OCI-LY7 (cell line): Measurements from ENCODE around the gene MED8. TPM values are rescaled to one million over a fixed set of nuclear protein-coding genes. Genes with fewer than 3 reads are reported as not detected.

ENCODE experiments used
- BruUV-seq: library from RNA; stranded (reverse); fragments of 400-500 nt; replicated peaks from 2 replicates; lab custom pipeline; 2021; lab: Mats Ljungman, UMichigan
- CTCF ChIA-PET: fragments of 300-600 bp; sonication (Branson Sonifier 250); formaldehyde crosslinking; loops from one replicate; lab custom pipeline; 2022; ENCODE audit warnings: antibody characterized with exemption; ENCODE audit not compliant: unreplicated experiment; lab: Charles Lee
- POLR2A ChIA-PET: fragments of 300-600 bp; sonication (Branson Sonifier 250); formaldehyde crosslinking; loops from one replicate; lab custom pipeline; 2022; ENCODE audit warnings: antibody characterized with exemption; lab: Charles Lee
- DNase-seq: peaks from one replicate; pipeline ENCODE4 v3.0.0-alpha.2; 2015; ENCODE audit warnings: low spot score
- H2AFZ ChIP-seq: fragments of 200-600 bp; sonication (generic), shearing (Covaris generic); 2 replicates; pipeline ENCODE4 v1.6.1; 2014; ENCODE audit warnings: mild to moderate bottlenecking, antibody characterized with exemption, low read length, moderate library complexity
- H3K27ac ChIP-seq: fragments of 200-600 bp; sonication (generic); 2 replicates; pipeline ENCODE4 v1.5.1; 2014; ENCODE audit warnings: mixed run types, low read depth, mild to moderate bottlenecking, moderate library complexity, low read length, inconsistent platforms; ENCODE audit not compliant: poor library complexity, severe bottlenecking
- H3K36me3 ChIP-seq: fragments of 200-600 bp; sonication (generic); 2 replicates; pipeline ENCODE4 v1.6.1; 2014; ENCODE audit warnings: mild to moderate bottlenecking, antibody characterized with exemption, low read length, moderate library complexity, mixed read lengths; ENCODE audit not compliant: insufficient read depth
- H3K4me1 ChIP-seq: fragments of 200-600 bp; sonication (generic); 2 replicates; pipeline ENCODE4 v1.5.1; 2014; ENCODE audit warnings: mild to moderate bottlenecking, low read length; ENCODE audit not compliant: insufficient read depth, poor library complexity, severe bottlenecking
- H3K4me2 ChIP-seq: fragments of 200-600 bp; sonication (generic); 2 replicates; pipeline ENCODE4 v1.6.1; 2014; ENCODE audit warnings: mild to moderate bottlenecking, low read length
- H3K4me3 ChIP-seq: fragments of 200-600 bp; sonication (generic); 2 replicates; pipeline ENCODE4 v1.5.1; 2014; ENCODE audit warnings: mild to moderate bottlenecking, low read depth, low read length; ENCODE audit not compliant: poor library complexity, severe bottlenecking
- H3K79me2 ChIP-seq: fragments of 200-600 bp; sonication (generic); 2 replicates; pipeline ENCODE4 v1.6.1; 2016; ENCODE audit warnings: low read depth, mild to moderate bottlenecking, low read length, moderate library complexity, mixed read lengths; ENCODE audit not compliant: insufficient read depth
- H3K9me2 ChIP-seq: fragments of 200-600 bp; sonication (generic); 2 replicates; pipeline ENCODE4 v1.6.1; 2016; ENCODE audit warnings: mild to moderate bottlenecking, low read length, mixed read lengths; ENCODE audit not compliant: insufficient read depth
- H3K9me3 ChIP-seq: fragments of 200-600 bp; sonication (generic); 2 replicates; pipeline ENCODE4 v1.6.1; 2014; ENCODE audit warnings: mild to moderate bottlenecking, mixed run types, low read length, mixed read lengths
- H4K20me1 ChIP-seq: fragments of 200-600 bp; sonication (generic); 2 replicates; pipeline ENCODE4 v1.6.1; 2014; ENCODE audit warnings: mild to moderate bottlenecking, antibody characterized with exemption, low read length, moderate library complexity, mixed read lengths; ENCODE audit not compliant: insufficient read depth
- EZH2phosphoT487 ChIP-seq: fragments of 200-600 bp; sonication (generic); IDR thresholded peaks from 2 replicates; pipeline ENCODE4 v1.6.1; 2018; ENCODE audit warnings: low read depth, borderline replicate concordance, mild to moderate bottlenecking, mixed run types, antibody characterized with exemption, low read length, moderate library complexity, mixed read lengths
- intact Hi-C: fragments of 100-400 bp; cut with micrococcal nuclease; formaldehyde crosslinking; loops from one replicate; pipeline ENCODE4 v1.10.0; 2022; ENCODE audit not compliant: unreplicated experiment
- total RNA-seq, 2 experiments: library from RNA; depleted of rRNA in 1 of 2; stranded (reverse); fragments of >200 nt in 1 of 2; shearing (Covaris generic) in 1 of 2; gene quantifications; 2 replicates each; pipeline ENCODE4 v1.2.3, GENCODE V29; 2014 to 2022
- TF ChIP-seq, protein P1 (sequence below): fragments of 200-600 bp; sonication (generic); conservative IDR thresholded peaks from 2 replicates; pipeline ENCODE4 v1.5.1; 2014; ENCODE audit warnings: mild to moderate bottlenecking, antibody characterized with exemption, low read length, moderate library complexity, mixed read lengths

MED8 gene
- total RNA-seq, 2 experiments from 2014 or later, result 37.6 to 37.8 TPM

DNA sequence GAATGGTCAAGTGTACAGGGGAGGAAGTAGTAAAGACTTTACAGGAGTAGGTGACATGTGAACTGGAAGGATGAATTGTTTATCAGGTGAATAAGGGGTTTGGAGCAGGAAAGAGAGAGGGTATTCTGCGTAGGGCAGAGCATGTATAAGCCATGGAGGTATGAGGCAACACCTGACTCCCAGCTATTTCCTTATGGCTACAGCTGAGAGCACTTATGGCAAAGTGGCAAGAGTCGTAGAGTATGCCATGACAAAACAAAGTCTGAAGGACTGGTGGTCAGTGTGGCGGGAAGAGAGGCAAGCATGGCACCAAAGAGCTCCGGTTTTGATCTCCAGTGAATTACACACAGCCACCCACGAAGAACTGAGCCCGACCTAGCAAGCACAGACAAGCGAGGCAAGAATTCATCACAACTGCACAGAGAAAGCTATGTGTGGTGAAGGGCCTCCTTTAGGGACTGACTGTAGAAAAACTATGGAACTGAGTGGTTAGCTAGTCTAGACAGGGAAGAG, 12.8 kb downstream of the MED8 start:
- no peaks in the 10 kb centered on the region for H3K9me2 ChIP-seq
- no peaks in the 10 kb centered on the region for H3K9me3 ChIP-seq
- no peak overlapping the region for H3K4me3 ChIP-seq
- BruUV-seq, result no TSS peak
- intact Hi-C loops, result no loop called here
- no peaks in the 10 kb centered on the region for H4K20me1 ChIP-seq
- no peak for TF ChIP-seq EZH2phosphoT487
- TF ChIP-seq, protein P1, sequence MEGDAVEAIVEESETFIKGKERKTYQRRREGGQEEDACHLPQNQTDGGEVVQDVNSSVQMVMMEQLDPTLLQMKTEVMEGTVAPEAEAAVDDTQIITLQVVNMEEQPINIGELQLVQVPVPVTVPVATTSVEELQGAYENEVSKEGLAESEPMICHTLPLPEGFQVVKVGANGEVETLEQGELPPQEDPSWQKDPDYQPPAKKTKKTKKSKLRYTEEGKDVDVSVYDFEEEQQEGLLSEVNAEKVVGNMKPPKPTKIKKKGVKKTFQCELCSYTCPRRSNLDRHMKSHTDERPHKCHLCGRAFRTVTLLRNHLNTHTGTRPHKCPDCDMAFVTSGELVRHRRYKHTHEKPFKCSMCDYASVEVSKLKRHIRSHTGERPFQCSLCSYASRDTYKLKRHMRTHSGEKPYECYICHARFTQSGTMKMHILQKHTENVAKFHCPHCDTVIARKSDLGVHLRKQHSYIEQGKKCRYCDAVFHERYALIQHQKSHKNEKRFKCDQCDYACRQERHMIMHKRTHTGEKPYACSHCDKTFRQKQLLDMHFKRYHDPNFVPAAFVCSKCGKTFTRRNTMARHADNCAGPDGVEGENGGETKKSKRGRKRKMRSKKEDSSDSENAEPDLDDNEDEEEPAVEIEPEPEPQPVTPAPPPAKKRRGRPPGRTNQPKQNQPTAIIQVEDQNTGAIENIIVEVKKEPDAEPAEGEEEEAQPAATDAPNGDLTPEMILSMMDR, result no peak
- H3K36me3 ChIP-seq, result peaks cover 6% of the 10 kb centered on the region; the same call in 1 of the 2 replicates
- ChIA-PET POLR2A (interaction anchor here (0.9 to 1.6 kb wide), 2 partner anchors 9 to 19 kb away, joined by 5 read pairs; partner anchors contain the start of gene ELOVL1), CTCF (interaction anchor here (0.5 to 0.6 kb wide), 2 partner anchors 14 to 275 kb away, joined by 3 to 6 read pairs; no protein-coding TSS in a partner anchor)
- H3K79me2 ChIP-seq, result no peaks in the 10 kb centered on the region
- DNase-seq, result no peak
- H2AFZ ChIP-seq, result no peak overlapping the region
- no peak overlapping the region for H3K4me2 ChIP-seq
- H3K27ac ChIP-seq, result no peak overlapping the region
- H3K4me1 ChIP-seq, result no peaks in the 10 kb centered on the region

DNA sequence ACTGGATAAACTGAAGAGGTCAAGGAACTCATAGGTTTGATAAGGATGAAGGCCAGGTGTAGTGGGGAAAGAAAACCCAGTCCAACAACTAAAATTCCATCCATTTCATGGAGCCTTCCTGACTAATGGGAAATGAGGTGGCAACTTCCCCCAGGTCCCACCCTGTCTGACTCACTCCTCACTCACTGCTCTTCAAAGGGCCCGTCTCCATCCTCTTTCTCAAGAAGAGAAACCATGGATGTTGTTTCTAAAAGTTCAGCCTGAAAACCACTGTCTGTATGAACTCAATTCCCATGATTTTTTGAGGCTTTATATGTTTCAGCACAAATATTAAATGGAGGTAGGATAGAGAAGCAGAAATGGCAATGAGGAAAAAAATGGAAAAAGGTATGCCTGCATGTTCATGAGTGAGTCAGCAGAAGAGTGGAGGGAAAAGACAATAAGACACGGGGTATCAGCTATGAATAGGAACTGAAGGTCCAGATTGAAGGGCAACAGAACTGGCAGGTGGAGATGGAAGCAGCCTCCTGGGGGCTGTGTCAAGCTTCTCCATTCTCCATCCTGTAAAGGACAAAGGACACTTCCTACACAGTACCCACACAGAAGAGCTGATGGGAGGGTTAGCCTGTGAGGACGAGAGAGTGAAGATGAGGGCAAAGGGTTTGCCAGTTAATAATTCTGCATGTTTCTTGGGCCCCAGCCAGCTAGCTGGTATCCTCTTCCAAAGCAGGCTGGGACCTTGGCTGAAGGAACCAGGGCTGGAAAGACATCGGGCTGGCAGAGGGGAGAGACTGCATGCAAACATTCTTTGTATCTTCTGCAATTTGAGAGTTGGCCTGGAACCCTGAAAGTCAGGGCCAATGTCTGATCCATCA, 16.3 kb downstream of the MED8 start:
- H3K4me1 ChIP-seq, result peaks cover 6% of the 10 kb centered on the region
- no TSS peak for BruUV-seq
- H3K4me2 ChIP-seq, result no peak overlapping the region
- H2AFZ ChIP-seq, result no peak overlapping the region
- TF ChIP-seq, protein P1, result no peak
- TF ChIP-seq EZH2phosphoT487, result no peak
- no peak for DNase-seq
- no peak overlapping the region for H3K4me3 ChIP-seq
- intact Hi-C loops, result no loop called here
- ChIA-PET POLR2A (interaction anchor here (0.6 kb wide), 1 partner anchor 26 kb away, joined by 4 read pairs; no protein-coding TSS in a partner anchor), CTCF (no interaction called here)
- no peaks in the 10 kb centered on the region; the same call in 1 of the 2 replicates for H3K79me2 ChIP-seq
- H4K20me1 ChIP-seq, result no peaks in the 10 kb centered on the region
- H3K36me3 ChIP-seq, result no peaks in the 10 kb centered on the region
- no peaks in the 10 kb centered on the region for H3K9me2 ChIP-seq
- H3K27ac ChIP-seq, result no peak overlapping the region
- no peaks in the 10 kb centered on the region for H3K9me3 ChIP-seq
